ENCODE data around the gene BACH2. TPM values are rescaled to one million over a fixed set of nuclear protein-coding genes. Genes with fewer than 3 reads are reported as not detected.

Gene BACH2
- total and polyA plus RNA-seq, 2 donors (not counting 1 experiment from before 2014, with no cell fraction given): 2.2 to 2.6 TPM

GRCh38 chr6:89917801-89918366 is 378.8 kb downstream of the BACH2 start:
- Histone ChIP-seq H3K27ac (ENCODE audit: insufficient read depth, low read length) (no peak overlapping the region), H2AFZ (ENCODE audit: low read length) (no peak overlapping the region), H3K4me1 (ENCODE audit: control insufficient read depth, extremely low read depth, insufficient read depth, low read length) (no peaks in the 10 kb centered on the region), H3K4me2 (ENCODE audit: extremely low read depth, insufficient read depth, low read length) (no peak overlapping the region), H3K36me3 (ENCODE audit: control insufficient read depth, insufficient read depth, low read length) (no peaks in the 10 kb centered on the region), H4K20me1 (ENCODE audit: control insufficient read depth, extremely low read depth, insufficient read depth, low read length) (no peaks in the 10 kb centered on the region), H3K9ac (ENCODE audit: insufficient read depth, low read length) (no peak overlapping the region), H3K27me3 (ENCODE audit: control insufficient read depth, insufficient read depth, low read length) (peaks cover 3% of the 10 kb centered on the region), H3K79me2 (ENCODE audit: control insufficient read depth, insufficient read depth, low read length) (no peaks in the 10 kb centered on the region), H3K9me3 (ENCODE audit: control insufficient read depth, insufficient read depth, low read depth, low read length) (no peaks in the 10 kb centered on the region), H3K4me3 (replicated peaks in 1 of 4; ENCODE audit: control extremely low read depth in 1 of 4, insufficient read depth in 1 of 4, low read depth in 3 of 4, low read length in 4 of 4) (no peak overlapping the region)
- no peak for DNase-seq (ENCODE audit: low read depth in 2 of 2)
- TF ChIP-seq EZH2 (IDR thresholded peaks at IDR 0.05; ENCODE audit: low read length, missing control alignments): no peak
- TF ChIP-seq CTCF (conservative IDR thresholded peaks at IDR 0.05 in 1 of 2, IDR thresholded peaks at IDR 0.05 in 1 of 2; ENCODE audit: low read depth in 1 of 2, low read length in 2 of 2): no peak

GRCh38 chr6:89917216-89917615 is 379.4 kb downstream of the BACH2 start:
- Histone ChIP-seq H3K9ac (ENCODE audit: insufficient read depth, low read length) (no peak overlapping the region), H3K36me3 (ENCODE audit: control insufficient read depth, insufficient read depth, low read length) (no peaks in the 10 kb centered on the region), H3K79me2 (ENCODE audit: control insufficient read depth, insufficient read depth, low read length) (no peaks in the 10 kb centered on the region), H2AFZ (ENCODE audit: low read length) (no peak overlapping the region), H3K4me3 (replicated peaks in 1 of 4; ENCODE audit: control extremely low read depth in 1 of 4, insufficient read depth in 1 of 4, low read depth in 3 of 4, low read length in 4 of 4) (no peak overlapping the region), H3K9me3 (ENCODE audit: control insufficient read depth, insufficient read depth, low read depth, low read length) (no peaks in the 10 kb centered on the region), H3K4me1 (ENCODE audit: control insufficient read depth, extremely low read depth, insufficient read depth, low read length) (no peaks in the 10 kb centered on the region), H3K27ac (ENCODE audit: insufficient read depth, low read length) (no peak overlapping the region), H4K20me1 (ENCODE audit: control insufficient read depth, extremely low read depth, insufficient read depth, low read length) (no peaks in the 10 kb centered on the region), H3K4me2 (ENCODE audit: extremely low read depth, insufficient read depth, low read length) (no peak overlapping the region), H3K27me3 (ENCODE audit: control insufficient read depth, insufficient read depth, low read length) (peaks cover 3% of the 10 kb centered on the region)
- TF ChIP-seq CTCF (conservative IDR thresholded peaks at IDR 0.05 in 1 of 2, IDR thresholded peaks at IDR 0.05 in 1 of 2; ENCODE audit: low read depth in 1 of 2, low read length in 2 of 2) (no peak), EZH2 (IDR thresholded peaks at IDR 0.05; ENCODE audit: low read length, missing control alignments) (no peak)
- no peak for DNase-seq (ENCODE audit: low read depth in 2 of 2)

- no peaks in the 10 kb centered on the region for H3K36me3 ChIP-seq (ENCODE audit: control insufficient read depth, insufficient read depth, low read length)
- DNase-seq (ENCODE audit: low read depth in 2 of 2): no peak
- no peaks in the 10 kb centered on the region for H3K9me3 ChIP-seq (ENCODE audit: control insufficient read depth, insufficient read depth, low read depth, low read length)
- no peak overlapping the region for H3K4me2 ChIP-seq (ENCODE audit: extremely low read depth, insufficient read depth, low read length)
- H3K27me3 ChIP-seq (ENCODE audit: control insufficient read depth, insufficient read depth, low read length): peaks cover 3% of the 10 kb centered on the region
- no peak for TF ChIP-seq EZH2 (IDR thresholded peaks at IDR 0.05; ENCODE audit: low read length, missing control alignments)
- no peak for TF ChIP-seq CTCF (conservative IDR thresholded peaks at IDR 0.05 in 1 of 2, IDR thresholded peaks at IDR 0.05 in 1 of 2; ENCODE audit: low read depth in 1 of 2, low read length in 2 of 2)
- no peaks in the 10 kb centered on the region for H4K20me1 ChIP-seq (ENCODE audit: control insufficient read depth, extremely low read depth, insufficient read depth, low read length)
- H3K27ac ChIP-seq (ENCODE audit: insufficient read depth, low read length): no peak overlapping the region
- no peaks in the 10 kb centered on the region for H3K4me1 ChIP-seq (ENCODE audit: control insufficient read depth, extremely low read depth, insufficient read depth, low read length)
- no peaks in the 10 kb centered on the region for H3K79me2 ChIP-seq (ENCODE audit: control insufficient read depth, insufficient read depth, low read length)
- H3K4me3 ChIP-seq (replicated peaks in 1 of 4; ENCODE audit: control extremely low read depth in 1 of 4, insufficient read depth in 1 of 4, low read depth in 3 of 4, low read length in 4 of 4): no peak overlapping the region
- no peak overlapping the region for H2AFZ ChIP-seq (ENCODE audit: low read length)
- no peak overlapping the region for H3K9ac ChIP-seq (ENCODE audit: insufficient read depth, low read length)
Measured at GRCh38 chr6:89916136-89916920, 380.3 kb downstream of the BACH2 start.

Data from fibroblast of lung (primary cell).